Panc1 (cell line): ENCODE results near the gene DAG1. TPM values are rescaled to one million over a fixed set of nuclear protein-coding genes. Genes with fewer than 3 reads are reported as not detected.

Experiments used
- ATAC-seq: fragments of 200-7000 bp; cut with Tn5 transposase; 2 replicates; pipeline ENCODE4 v1.9.1; 2020; ENCODE audit warnings: mild to moderate bottlenecking, moderate library complexity
- BruUV-seq: library from RNA; stranded (reverse); fragments of 400-500 nt; replicated peaks from 2 replicates; lab custom pipeline; 2021; lab: Mats Ljungman, UMichigan
- CTCF ChIA-PET: fragments of 300-600 bp; sonication (Branson Sonifier 250); formaldehyde crosslinking; loops from one replicate; lab custom pipeline; 2022; ENCODE audit warnings: antibody characterized with exemption; lab: Charles Lee
- POLR2A ChIA-PET: fragments of 300-600 bp; sonication (Branson Sonifier 250); formaldehyde crosslinking; loops from one replicate; lab custom pipeline; 2022; ENCODE audit warnings: antibody characterized with exemption; lab: Charles Lee
- DNase-seq: peaks from one replicate; pipeline ENCODE4 v3.0.0-alpha.2; 2010; ENCODE audit warnings: low read depth, low spot score
- H3K27ac ChIP-seq: 2 replicates; pipeline ENCODE4 v1.5.1; 2011; ENCODE audit warnings: mild to moderate bottlenecking, low read length, inconsistent platforms
- H3K27me3 ChIP-seq: fragments of 200-500 bp; sonication (Bioruptor generic); 2 replicates; pipeline ENCODE4 v1.6.0; 2014; ENCODE audit warnings: low read length, inconsistent platforms; ENCODE audit not compliant: control insufficient read depth, insufficient read depth
- H3K36me3 ChIP-seq: fragments of 200-500 bp; sonication (Bioruptor generic); 2 replicates; pipeline ENCODE4 v1.5.1; 2014; ENCODE audit warnings: inconsistent platforms, mild to moderate bottlenecking, low read length, moderate library complexity; ENCODE audit not compliant: control insufficient read depth, insufficient read depth
- H3K4me1 ChIP-seq: 2 replicates; pipeline ENCODE4 v1.5.1; 2011; ENCODE audit warnings: inconsistent platforms, mild to moderate bottlenecking, low read length, moderate library complexity; ENCODE audit not compliant: control insufficient read depth, insufficient read depth
- H3K4me3 ChIP-seq, 2 experiments: 2 replicates each; pipeline ENCODE4 v1.5.1; 2011 to 2012; ENCODE audit warnings: low read depth in 2 of 2, low read length in 2 of 2, mild to moderate bottlenecking in 2 of 2, inconsistent platforms in 1 of 2, moderate library complexity in 1 of 2
- H3K9me3 ChIP-seq: fragments of 200-500 bp; sonication (Bioruptor generic); 2 replicates; pipeline ENCODE4 v1.5.1; 2014; ENCODE audit warnings: low read depth, mild to moderate bottlenecking, inconsistent platforms, low read length, moderate library complexity; ENCODE audit not compliant: control insufficient read depth, insufficient read depth
- CTCF ChIP-seq: fragments of 450-650 bp; IDR thresholded peaks from 2 replicates; pipeline ENCODE4 v1.5.1; 2017; ENCODE audit warnings: mild to moderate bottlenecking
- POLR2AphosphoS5 ChIP-seq: IDR thresholded peaks from 2 replicates; pipeline ENCODE4 v1.6.1; 2012; ENCODE audit warnings: mild to moderate bottlenecking, low read depth, low read length, moderate library complexity
- REST ChIP-seq, 2 experiments: IDR thresholded peaks; 2 replicates each; pipeline ENCODE4 v1.6.1; 2011 to 2012; ENCODE audit warnings: low read depth in 2 of 2, control low read depth in 1 of 2, low read length in 1 of 2, mild to moderate bottlenecking in 1 of 2, moderate library complexity in 1 of 2; ENCODE audit not compliant: insufficient read depth in 1 of 2
- SIN3A ChIP-seq: IDR thresholded peaks from 2 replicates; pipeline ENCODE4 v1.6.1; 2012; ENCODE audit warnings: low read depth, mild to moderate bottlenecking, low read length, moderate library complexity, borderline replicate concordance; ENCODE audit not compliant: insufficient read depth
- TCF7L2 ChIP-seq: IDR thresholded peaks from 2 replicates; pipeline ENCODE4 v1.6.1; 2011; ENCODE audit warnings: mild to moderate bottlenecking, low read depth, low read length, inconsistent platforms
- in situ Hi-C: cut with HindIII; loops from 2 replicates; pipeline ENCODE4 v1.10.0; 2016; ENCODE audit warnings: low sequenced_read_pairs, low pct_unique_long_range_greater_than_20kb
- intact Hi-C: fragments of 100-400 bp; cut with micrococcal nuclease; formaldehyde crosslinking; loops from one replicate; pipeline ENCODE4 v1.10.0; 2022; ENCODE audit not compliant: unreplicated experiment
- total RNA-seq: library from RNA; stranded (reverse); gene quantifications from one replicate; pipeline ENCODE4 v1.2.1, GENCODE V29; 2021; ENCODE audit not compliant: unreplicated experiment

DAG1 gene
- total RNA-seq, 1 experiment from 2014 or later: 160 TPM

GRCh38 chr3:49453621-49454020, 16.4 kb upstream of the DAG1 start:
- ChIA-PET POLR2A (no interaction called here), CTCF (no interaction called here)
- peaks cover 3% of the 10 kb centered on the region; the same call in 1 of the 2 replicates for H3K4me1 ChIP-seq
- intact Hi-C loops (no loop called here), in situ Hi-C loops (no loop called here)
- H3K4me3 ChIP-seq: no peak overlapping the region
- TF ChIP-seq SIN3A (no peak), POLR2AphosphoS5 (no peak), TCF7L2 (no peak)
- H3K27me3 ChIP-seq: no peaks in the 10 kb centered on the region
- no peaks in the 10 kb centered on the region for H3K9me3 ChIP-seq
- H3K27ac ChIP-seq: no peak overlapping the region
- no peak for ATAC-seq
- DNase-seq: no peak
- no peaks in the 10 kb centered on the region for H3K36me3 ChIP-seq
- no TSS peak for BruUV-seq

GRCh38 chr3:49454458-49454857, 15.6 kb upstream of the DAG1 start:
- no TSS peak for BruUV-seq
- H3K4me1 ChIP-seq: peaks cover 3% of the 10 kb centered on the region; the same call in 1 of the 2 replicates
- ATAC-seq (peak; percentile 72), DNase-seq (no peak)
- no peak overlapping the region for H3K4me3 ChIP-seq
- H3K36me3 ChIP-seq: no peaks in the 10 kb centered on the region
- TF ChIP-seq CTCF: no peak; the same call in 1 of the 2 replicates
- no peak for TF ChIP-seq REST (IDR thresholded peaks at IDR 0.05; ENCODE audit: insufficient read depth in 1 of 2, low read depth in 2 of 2, low read length in 1 of 2)
- no peak for TF ChIP-seq TCF7L2
- TF ChIP-seq SIN3A: no peak
- no peak for TF ChIP-seq POLR2AphosphoS5
- H3K9me3 ChIP-seq: no peaks in the 10 kb centered on the region
- in situ Hi-C loops: no loop called here
- H3K27me3 ChIP-seq: no peaks in the 10 kb centered on the region
- no peak overlapping the region for H3K27ac ChIP-seq
- intact Hi-C loops: no loop called here
- POLR2A ChIA-PET: interaction anchor here (0.6 kb wide), 1 partner anchor 122 kb away, joined by 5 read pairs; no protein-coding TSS in a partner anchor
- CTCF ChIA-PET: interaction anchor here (0.6 kb wide), 1 partner anchor 24 kb away, joined by 10 read pairs; no protein-coding TSS in a partner anchor
